WTC11 (cell line): ENCODE data around the gene RNF214. TPM values are rescaled to one million over a fixed set of nuclear protein-coding genes. Genes with fewer than 3 reads are reported as not detected.

Source experiments
- ATAC-seq: fragments of 200-7000 bp; cut with Tn5 transposase; 2 replicates; pipeline ENCODE4 v1.10.0; 2021; ENCODE audit warnings: mild to moderate bottlenecking, moderate library complexity
- CTCF ChIA-PET: fragments of 300-600 bp; sonication (Branson Sonifier 250); formaldehyde crosslinking; loops from one replicate; lab custom pipeline; 2021; ENCODE audit warnings: antibody characterized with exemption; lab: Charles Lee
- POLR2A ChIA-PET: fragments of 350-600 bp; sonication (Branson Sonifier 250); formaldehyde crosslinking; loops from one replicate; lab custom pipeline; 2021; ENCODE audit warnings: antibody characterized with exemption; lab: Charles Lee
- DNase-seq: peaks from one replicate; pipeline ENCODE4 v3.0.0; 2021; ENCODE audit warnings: low spot score
- H3K27ac Mint-ChIP-seq: 2 replicates; pipeline ENCODE4 v1.8.0; 2021; ENCODE audit warnings: mixed read lengths
- H3K27me3 Mint-ChIP-seq: 2 replicates; pipeline ENCODE4 v1.8.0; 2021; ENCODE audit warnings: low read depth, mild to moderate bottlenecking, moderate library complexity, mixed read lengths
- H3K36me3 Mint-ChIP-seq: 2 replicates; pipeline ENCODE4 v1.8.0; 2021; ENCODE audit warnings: mixed read lengths
- H3K4me1 Mint-ChIP-seq: 2 replicates; pipeline ENCODE4 v1.8.0; 2022; ENCODE audit warnings: mixed read lengths
- H3K4me3 Mint-ChIP-seq: 2 replicates; pipeline ENCODE4 v1.8.0; 2021; ENCODE audit warnings: mild to moderate bottlenecking, moderate library complexity, mixed read lengths
- H3K9me3 Mint-ChIP-seq: 2 replicates; pipeline ENCODE4 v1.8.0; 2021; ENCODE audit warnings: mixed read lengths
- AR ChIP-seq: fragments of 250-450 bp; sonication (Bioruptor Pico); IDR thresholded peaks from 2 replicates; pipeline ENCODE4 v1.9.0; 2021; ENCODE audit warnings: mild to moderate bottlenecking
- CTCF ChIP-seq: fragments of 200-600 bp; IDR thresholded peaks from 2 replicates; pipeline ENCODE4 v1.8.0; 2022; ENCODE audit warnings: antibody characterized with exemption
- GTF2I ChIP-seq: fragments of 250-450 bp; sonication (Bioruptor Pico); conservative IDR thresholded peaks from 2 replicates; pipeline ENCODE4 v1.4.0; 2021; ENCODE audit warnings: mild to moderate bottlenecking
- JAZF1 ChIP-seq: fragments of 250-450 bp; sonication (Bioruptor Pico); IDR thresholded peaks from 2 replicates; pipeline ENCODE4 v1.9.0; 2021; ENCODE audit warnings: moderate library complexity, mild to moderate bottlenecking, inconsistent platforms
- JUN ChIP-seq: sonication (generic); formaldehyde crosslinking; IDR thresholded peaks from 2 replicates; pipeline ENCODE4 v1.8.0; 2023; ENCODE audit warnings: mild to moderate bottlenecking, missing genetic modification reagents
- MYBL2 ChIP-seq: sonication (generic); formaldehyde crosslinking; IDR thresholded peaks from 2 replicates; pipeline ENCODE4 v1.8.1; 2023; ENCODE audit warnings: mild to moderate bottlenecking, moderate library complexity, missing genetic modification reagents
- NFE2L1 ChIP-seq: sonication (generic); formaldehyde crosslinking; IDR thresholded peaks from 2 replicates; pipeline ENCODE4 v1.8.1; 2023; ENCODE audit warnings: missing genetic modification reagents
- OVOL2 ChIP-seq: fragments of 250-450 bp; sonication (Bioruptor Pico); IDR thresholded peaks from 2 replicates; pipeline ENCODE4 v1.9.0; 2021; ENCODE audit warnings: mild to moderate bottlenecking, borderline replicate concordance
- RELA ChIP-seq: sonication (generic); formaldehyde crosslinking; IDR thresholded peaks from 2 replicates; pipeline ENCODE4 v1.8.1; 2022; ENCODE audit warnings: missing genetic modification reagents, mild to moderate bottlenecking, borderline replicate concordance
- ZNF138 ChIP-seq: sonication (generic); formaldehyde crosslinking; conservative IDR thresholded peaks from 2 replicates; pipeline ENCODE4 v1.8.1; 2022; ENCODE audit warnings: mild to moderate bottlenecking, moderate library complexity, missing genetic modification reagents
- ZNF281 ChIP-seq: sonication (generic); formaldehyde crosslinking; IDR thresholded peaks from 2 replicates; pipeline ENCODE4 v1.8.0; 2023; ENCODE audit warnings: mild to moderate bottlenecking, missing genetic modification reagents
- ZNF396 ChIP-seq: fragments of 250-450 bp; sonication (Bioruptor Pico); IDR thresholded peaks from 2 replicates; pipeline ENCODE4 v1.8.0; 2021; ENCODE audit warnings: mild to moderate bottlenecking, moderate library complexity, borderline replicate concordance
- ZNF512 ChIP-seq: sonication (generic); formaldehyde crosslinking; IDR thresholded peaks from 2 replicates; pipeline ENCODE4 v1.8.1; 2022; ENCODE audit warnings: missing genetic modification reagents, borderline replicate concordance
- ZNF532 ChIP-seq: fragments of 250-450 bp; sonication (Bioruptor Pico); IDR thresholded peaks from 2 replicates; pipeline ENCODE4 v1.9.0; 2021; ENCODE audit warnings: mild to moderate bottlenecking, borderline replicate concordance
- ZNF671 ChIP-seq: fragments of 250-450 bp; sonication (Bioruptor Pico); IDR thresholded peaks from 2 replicates; pipeline ENCODE4 v1.8.0; 2021; ENCODE audit warnings: mild to moderate bottlenecking
- total RNA-seq: library from RNA; stranded (reverse); gene quantifications from 3 replicates; pipeline ENCODE4 v1.2.3, GENCODE V29; 2021
- TF ChIP-seq, protein P1 (sequence below): sonication (generic); formaldehyde crosslinking; IDR thresholded peaks from 2 replicates; pipeline ENCODE4 v1.8.1; 2023; ENCODE audit warnings: mild to moderate bottlenecking, missing genetic modification reagents
- TF ChIP-seq, protein P2 (sequence below): sonication (generic); formaldehyde crosslinking; IDR thresholded peaks from 2 replicates; pipeline ENCODE4 v1.8.1; 2022; ENCODE audit warnings: low read depth, mild to moderate bottlenecking, moderate library complexity, missing genetic modification reagents, borderline replicate concordance

RNF214 gene
- total RNA-seq, 1 experiment from 2014 or later = 35.4 TPM

GRCh38 chr11:117238221-117238620 is 5.8 kb downstream of the RNF214 start:
- no peak for ATAC-seq
- H3K4me3 Mint-ChIP-seq = no peak overlapping the region
- no peak for DNase-seq
- TF ChIP-seq, protein P1, sequence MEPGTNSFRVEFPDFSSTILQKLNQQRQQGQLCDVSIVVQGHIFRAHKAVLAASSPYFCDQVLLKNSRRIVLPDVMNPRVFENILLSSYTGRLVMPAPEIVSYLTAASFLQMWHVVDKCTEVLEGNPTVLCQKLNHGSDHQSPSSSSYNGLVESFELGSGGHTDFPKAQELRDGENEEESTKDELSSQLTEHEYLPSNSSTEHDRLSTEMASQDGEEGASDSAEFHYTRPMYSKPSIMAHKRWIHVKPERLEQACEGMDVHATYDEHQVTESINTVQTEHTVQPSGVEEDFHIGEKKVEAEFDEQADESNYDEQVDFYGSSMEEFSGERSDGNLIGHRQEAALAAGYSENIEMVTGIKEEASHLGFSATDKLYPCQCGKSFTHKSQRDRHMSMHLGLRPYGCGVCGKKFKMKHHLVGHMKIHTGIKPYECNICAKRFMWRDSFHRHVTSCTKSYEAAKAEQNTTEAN = no peak
- TF ChIP-seq, protein P2, sequence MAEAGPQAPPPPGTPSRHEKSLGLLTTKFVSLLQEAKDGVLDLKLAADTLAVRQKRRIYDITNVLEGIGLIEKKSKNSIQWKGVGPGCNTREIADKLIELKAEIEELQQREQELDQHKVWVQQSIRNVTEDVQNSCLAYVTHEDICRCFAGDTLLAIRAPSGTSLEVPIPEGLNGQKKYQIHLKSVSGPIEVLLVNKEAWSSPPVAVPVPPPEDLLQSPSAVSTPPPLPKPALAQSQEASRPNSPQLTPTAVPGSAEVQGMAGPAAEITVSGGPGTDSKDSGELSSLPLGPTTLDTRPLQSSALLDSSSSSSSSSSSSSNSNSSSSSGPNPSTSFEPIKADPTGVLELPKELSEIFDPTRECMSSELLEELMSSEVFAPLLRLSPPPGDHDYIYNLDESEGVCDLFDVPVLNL (CRISPR knock-in tag) = no peak
- no peak for TF ChIP-seq ZNF532 (CRISPR knock-in tag)
- TF ChIP-seq ZNF396 (CRISPR knock-in tag) = no peak
- TF ChIP-seq ZNF512 (CRISPR knock-in tag) = no peak
- TF ChIP-seq JUN (CRISPR knock-in tag) = no peak
- TF ChIP-seq CTCF = no peak
- no peak for TF ChIP-seq ZNF281 (CRISPR knock-in tag)
- ChIA-PET POLR2A (no interaction called here), CTCF (no interaction called here)
- no peaks in the 10 kb centered on the region for H3K27me3 Mint-ChIP-seq
- H3K27ac Mint-ChIP-seq = no peak overlapping the region
- H3K9me3 Mint-ChIP-seq = no peaks in the 10 kb centered on the region
- peaks cover 30% of the 10 kb centered on the region for H3K36me3 Mint-ChIP-seq
- peaks cover 12% of the 10 kb centered on the region for H3K4me1 Mint-ChIP-seq

GRCh38 chr11:117239295-117239694 is 6.8 kb downstream of the RNF214 start:
- Mint-ChIP-seq H3K4me3 (no peak overlapping the region), H3K4me1 (peaks cover under 1% of the 10 kb centered on the region; the same call in 1 of the 2 replicates)
- TF ChIP-seq ZNF138 (CRISPR knock-in tag) (no peak), JAZF1 (CRISPR knock-in tag) (no peak), MYBL2 (CRISPR knock-in tag) (no peak), RELA (CRISPR knock-in tag) (no peak), AR (CRISPR knock-in tag) (no peak), GTF2I (CRISPR knock-in tag) (no peak), ZNF671 (no peak), NFE2L1 (CRISPR knock-in tag) (no peak), OVOL2 (CRISPR knock-in tag) (no peak)

More at GRCh38 chr11:117239295-117239694, 6.8 kb downstream of the RNF214 start:
- Mint-ChIP-seq H3K36me3 (peaks cover 35% of the 10 kb centered on the region), H3K27ac (no peak overlapping the region), H3K9me3 (no peaks in the 10 kb centered on the region), H3K27me3 (no peaks in the 10 kb centered on the region)
- no peak for DNase-seq
- ChIA-PET POLR2A (no interaction called here), CTCF (no interaction called here)
- ATAC-seq = no peak
